Vagina (tissue), 2 donors: Measurements from ENCODE around the gene JAK1.

Experiments
- CTCF ChIP-seq, 3 experiments: fragments of 450-650 bp in 2 of 3; fragments of 200-600 bp in 1 of 3; sonication (generic) in 1 of 3; IDR thresholded peaks; one replicate each; pipeline ENCODE4 v1.5.1; 2017 to 2019; ENCODE audit warnings: antibody characterized with exemption in 3 of 3, mild to moderate bottlenecking in 2 of 3, moderate library complexity in 2 of 3
- POLR2A ChIP-seq, 2 donors: fragments of 450-650 bp; IDR thresholded peaks; one replicate each; pipeline ENCODE4 v1.6.1; 2017; ENCODE audit warnings: antibody characterized with exemption in 2 of 2, mild to moderate bottlenecking in 2 of 2, moderate library complexity in 2 of 2

- TF ChIP-seq CTCF (IDR thresholded peaks at IDR 0.05) (no peak), POLR2A (IDR thresholded peaks at IDR 0.05) (no peak)
These were observed 26.3 kb downstream of the JAK1 start for GRCh38 chr1:64940025-64940424.
